Middle frontal gyrus (tissue), 1 donor: ENCODE data around the gene CDH13.

Source experiments
- DNase-seq: peaks from one replicate; pipeline ENCODE4 v3.0.0-alpha.2; 2015; ENCODE audit warnings: low spot score; ENCODE audit errors: extremely low spot score

CDH13 gene

GRCh38 chr16:83273504-83274173 is 646.9 kb downstream of the CDH13 start:
- DNase-seq, result no peak

- no peak for DNase-seq
Measured at GRCh38 chr16:83279251-83279650, 652.5 kb downstream of the CDH13 start.

- DNase-seq, result no peak
Measured at GRCh38 chr16:83285921-83286320, 659.2 kb downstream of the CDH13 start.

- no peak for DNase-seq
Measured at GRCh38 chr16:83296505-83296904, 669.7 kb downstream of the CDH13 start.

GRCh38 chr16:83298541-83298940 is 671.8 kb downstream of the CDH13 start:
- DNase-seq, result no peak

GRCh38 chr16:83300326-83300725 is 673.6 kb downstream of the CDH13 start:
- no peak for DNase-seq

- no peak for DNase-seq
Measured at GRCh38 chr16:83301971-83302370, 675.2 kb downstream of the CDH13 start.

GRCh38 chr16:83302853-83303252 is 676.1 kb downstream of the CDH13 start:
- no peak for DNase-seq

GRCh38 chr16:83305092-83305491 is 678.3 kb downstream of the CDH13 start:
- no peak for DNase-seq

- no peak for DNase-seq
Measured at GRCh38 chr16:83306961-83307593, 680.3 kb downstream of the CDH13 start.

GRCh38 chr16:83307594-83307992 is 680.8 kb downstream of the CDH13 start:
- DNase-seq, result no peak

GRCh38 chr16:83308414-83308813 is 681.6 kb downstream of the CDH13 start:
- no peak for DNase-seq

GRCh38 chr16:83310816-83311215 is 684.0 kb downstream of the CDH13 start:
- no peak for DNase-seq

GRCh38 chr16:83312015-83312717 is 685.4 kb downstream of the CDH13 start:
- no peak for DNase-seq

- DNase-seq, result no peak
Measured at GRCh38 chr16:83312718-83313245, 686.0 kb downstream of the CDH13 start.

GRCh38 chr16:83315271-83315670 is 688.5 kb downstream of the CDH13 start:
- DNase-seq, result no peak

GRCh38 chr16:83316458-83316857 is 689.7 kb downstream of the CDH13 start:
- no peak for DNase-seq

GRCh38 chr16:83318390-83318789 is 691.6 kb downstream of the CDH13 start:
- no peak for DNase-seq

GRCh38 chr16:83328936-83329335 is 702.2 kb downstream of the CDH13 start:
- no peak for DNase-seq

GRCh38 chr16:83329441-83329840 is 702.7 kb downstream of the CDH13 start:
- DNase-seq, result no peak

GRCh38 chr16:83330251-83330650 is 703.5 kb downstream of the CDH13 start:
- no peak for DNase-seq

GRCh38 chr16:83335076-83335475 is 708.3 kb downstream of the CDH13 start:
- no peak for DNase-seq
